HG02642 (cell line): ENCODE measurements around the gene ITGB6.

Experiments used
- ATAC-seq: cut with Tn5 transposase; IDR thresholded peaks from one replicate; pipeline ENCODE4 v1.9.1; 2021; ENCODE audit warnings: mild to moderate bottlenecking; ENCODE audit not compliant: unreplicated experiment, poor library complexity

Gene ITGB6, protein sequence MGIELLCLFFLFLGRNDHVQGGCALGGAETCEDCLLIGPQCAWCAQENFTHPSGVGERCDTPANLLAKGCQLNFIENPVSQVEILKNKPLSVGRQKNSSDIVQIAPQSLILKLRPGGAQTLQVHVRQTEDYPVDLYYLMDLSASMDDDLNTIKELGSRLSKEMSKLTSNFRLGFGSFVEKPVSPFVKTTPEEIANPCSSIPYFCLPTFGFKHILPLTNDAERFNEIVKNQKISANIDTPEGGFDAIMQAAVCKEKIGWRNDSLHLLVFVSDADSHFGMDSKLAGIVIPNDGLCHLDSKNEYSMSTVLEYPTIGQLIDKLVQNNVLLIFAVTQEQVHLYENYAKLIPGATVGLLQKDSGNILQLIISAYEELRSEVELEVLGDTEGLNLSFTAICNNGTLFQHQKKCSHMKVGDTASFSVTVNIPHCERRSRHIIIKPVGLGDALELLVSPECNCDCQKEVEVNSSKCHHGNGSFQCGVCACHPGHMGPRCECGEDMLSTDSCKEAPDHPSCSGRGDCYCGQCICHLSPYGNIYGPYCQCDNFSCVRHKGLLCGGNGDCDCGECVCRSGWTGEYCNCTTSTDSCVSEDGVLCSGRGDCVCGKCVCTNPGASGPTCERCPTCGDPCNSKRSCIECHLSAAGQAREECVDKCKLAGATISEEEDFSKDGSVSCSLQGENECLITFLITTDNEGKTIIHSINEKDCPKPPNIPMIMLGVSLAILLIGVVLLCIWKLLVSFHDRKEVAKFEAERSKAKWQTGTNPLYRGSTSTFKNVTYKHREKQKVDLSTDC

GRCh38 chr2:160199683-160200389 is at the start of gene ITGB6:
ITGB6 (minus strand) TSS chr2:160200272; CDS start chr2:160200063, 209 bp downstream.
- ATAC-seq = no peak

GRCh38 chr2:160247296-160248035 is 47.4 kb upstream of the ITGB6 start:
- ATAC-seq = no peak

DNA sequence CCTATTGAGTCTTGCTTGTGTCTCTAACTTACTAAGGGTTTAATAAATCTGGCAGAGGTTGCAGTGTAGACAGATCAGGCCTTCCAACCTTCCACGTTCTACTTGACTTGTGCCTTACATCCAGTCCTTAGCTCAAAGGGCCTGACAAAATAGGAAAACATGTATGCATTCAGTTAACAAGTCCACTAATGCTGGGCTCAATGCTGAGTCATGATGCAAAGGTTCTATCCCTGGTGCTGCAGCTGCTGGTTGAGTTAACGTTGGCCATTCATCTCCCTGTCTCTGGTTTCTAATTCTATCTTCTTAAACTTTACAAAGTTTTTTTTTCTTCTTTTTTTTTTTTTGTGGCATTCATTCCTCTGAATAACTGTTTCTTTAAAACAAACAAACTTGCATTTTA is 46.3 kb upstream of the ITGB6 start:
- ATAC-seq = no peak

DNA sequence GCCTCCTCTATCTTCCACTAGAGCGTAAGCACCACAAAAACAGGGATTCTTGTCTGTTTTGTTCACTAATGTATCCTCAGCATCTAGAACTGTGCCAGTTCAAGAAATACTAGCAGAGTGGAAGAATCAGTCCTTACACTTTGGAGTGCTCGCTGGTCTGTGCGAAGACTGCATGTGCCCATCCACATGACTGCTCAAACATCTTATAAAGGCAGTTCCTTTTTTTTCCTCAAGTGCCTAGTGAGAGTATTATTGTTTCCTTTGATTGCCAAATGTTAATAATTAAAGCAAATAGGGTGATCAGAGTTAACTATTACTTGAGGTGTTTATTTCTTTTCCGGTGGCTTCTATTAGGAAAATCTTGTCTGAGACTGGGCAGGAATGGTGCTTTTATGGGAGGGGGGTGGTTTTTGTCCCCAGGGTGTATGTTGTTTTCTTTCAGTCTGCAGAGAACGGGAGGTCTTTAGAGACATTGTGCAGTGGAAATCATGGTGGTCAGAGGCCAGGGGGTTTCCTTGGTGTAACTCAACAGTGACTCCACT is 45.6 kb upstream of the ITGB6 start:
- ATAC-seq = no peak

DNA sequence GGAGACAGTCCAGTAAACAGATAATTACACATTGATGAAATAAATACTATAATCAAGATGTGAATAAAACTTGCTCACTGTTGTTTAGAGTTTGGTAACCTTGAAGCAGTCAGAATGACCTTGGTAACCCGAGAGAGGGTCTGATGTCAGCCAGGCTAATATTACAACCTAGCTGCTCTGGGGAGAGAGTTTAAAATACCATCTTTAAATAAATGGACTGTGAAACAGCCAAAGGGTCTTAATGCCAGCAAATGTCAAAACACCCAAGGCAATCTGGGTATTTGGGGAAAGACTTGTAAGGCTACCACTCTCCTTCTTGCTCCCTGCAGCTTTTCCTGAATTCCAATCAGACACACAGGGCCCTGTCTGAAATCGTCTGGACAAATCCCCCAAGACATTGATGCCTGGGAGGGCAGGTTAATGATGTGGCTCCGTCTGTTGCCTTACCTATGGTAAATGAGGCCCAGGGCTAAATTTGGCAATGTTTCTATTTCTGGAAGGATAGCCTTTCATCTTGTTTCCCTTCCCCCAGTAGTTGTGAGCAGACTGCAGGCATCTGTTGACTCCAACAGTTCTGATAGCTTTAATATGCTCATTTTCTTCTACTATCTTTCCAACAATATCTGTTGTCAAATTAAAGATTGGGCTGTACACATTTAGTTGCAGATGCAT is 43.0 kb upstream of the ITGB6 start:
- ATAC-seq = no peak

DNA sequence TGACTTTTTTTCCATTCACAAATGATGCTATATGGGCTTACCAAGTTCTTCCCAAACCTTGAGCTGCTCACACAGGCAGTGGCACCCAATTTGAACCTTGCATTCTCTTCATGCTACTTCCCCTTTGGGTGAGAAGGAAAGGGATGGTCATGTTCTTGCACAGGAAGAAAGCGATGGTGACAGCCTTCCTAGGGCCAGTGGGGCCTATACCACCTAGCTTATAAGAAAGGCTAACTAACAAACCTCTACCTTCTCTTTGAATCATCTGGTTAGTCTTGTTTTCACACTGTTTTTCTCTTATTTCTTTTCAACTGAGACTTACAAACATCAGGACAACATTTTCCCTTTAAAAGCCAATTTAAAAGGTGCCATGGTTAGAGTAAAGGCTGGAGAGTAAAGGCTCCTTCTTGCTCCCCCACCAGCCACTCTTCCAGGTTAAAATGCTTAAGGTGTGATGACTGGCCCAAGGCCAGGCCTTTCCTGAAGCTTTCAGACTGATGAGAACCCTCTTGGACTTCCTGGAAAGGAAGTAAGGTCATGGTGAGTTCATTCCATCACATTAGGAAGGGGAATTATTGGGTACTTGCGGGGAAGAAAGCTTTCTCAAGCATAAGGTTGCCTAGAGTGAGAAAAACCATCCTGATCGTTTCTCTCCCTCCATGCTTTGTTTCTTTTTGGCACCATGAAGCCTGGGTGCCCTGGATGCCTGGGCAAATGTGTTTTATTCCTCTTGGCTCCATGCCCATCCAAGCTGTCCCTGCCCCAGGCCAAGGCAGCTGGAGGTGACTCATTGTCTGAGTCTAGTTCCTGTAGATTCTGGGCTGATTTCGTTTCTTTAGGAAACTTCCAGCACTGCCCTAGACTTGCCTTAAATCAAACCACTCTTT is 41.4 kb upstream of the ITGB6 start:
- ATAC-seq = no peak

DNA sequence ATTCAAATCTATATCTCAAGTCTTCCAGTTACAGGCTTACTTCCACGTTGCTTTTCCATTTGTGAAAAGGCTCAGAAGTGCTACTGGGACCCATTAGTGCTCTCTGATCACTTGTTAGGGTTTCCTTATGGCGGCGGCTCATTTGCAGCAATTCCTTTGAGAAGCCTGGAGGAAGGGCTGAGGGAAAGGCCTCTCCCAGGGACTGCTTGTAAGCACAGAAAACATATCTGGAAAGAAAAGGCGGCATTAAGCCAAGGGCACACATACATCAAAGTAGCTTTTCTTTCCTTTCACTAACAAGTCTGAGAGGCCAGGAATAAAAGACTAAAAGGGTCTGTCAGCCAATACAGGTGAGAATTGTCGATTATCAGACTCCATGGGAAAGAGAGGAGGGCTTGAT is 39.4 kb upstream of the ITGB6 start:
- no peak for ATAC-seq

DNA sequence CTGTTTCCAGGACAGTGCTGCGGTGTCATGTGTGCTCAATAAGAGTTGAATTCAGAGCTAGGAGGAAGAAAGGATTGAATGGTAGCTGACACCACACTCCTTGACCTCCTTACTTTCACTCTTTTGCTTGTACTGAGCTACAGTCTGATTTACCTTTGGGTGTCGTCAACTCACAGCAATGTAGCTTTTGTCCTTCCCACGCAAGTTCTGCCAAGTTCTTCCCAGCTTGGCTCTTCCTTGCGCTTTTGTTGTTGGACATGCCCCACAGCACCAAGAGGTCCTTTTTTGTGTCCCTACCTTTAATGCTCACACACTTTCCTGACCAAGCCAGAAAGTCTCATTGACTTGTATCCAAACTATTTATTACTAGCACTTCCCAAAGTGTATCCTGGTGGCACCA is 38.3 kb upstream of the ITGB6 start:
- no peak for ATAC-seq

- no peak for ATAC-seq
Measured at GRCh38 chr2:160232905-160233475, 32.9 kb upstream of the ITGB6 start.

DNA sequence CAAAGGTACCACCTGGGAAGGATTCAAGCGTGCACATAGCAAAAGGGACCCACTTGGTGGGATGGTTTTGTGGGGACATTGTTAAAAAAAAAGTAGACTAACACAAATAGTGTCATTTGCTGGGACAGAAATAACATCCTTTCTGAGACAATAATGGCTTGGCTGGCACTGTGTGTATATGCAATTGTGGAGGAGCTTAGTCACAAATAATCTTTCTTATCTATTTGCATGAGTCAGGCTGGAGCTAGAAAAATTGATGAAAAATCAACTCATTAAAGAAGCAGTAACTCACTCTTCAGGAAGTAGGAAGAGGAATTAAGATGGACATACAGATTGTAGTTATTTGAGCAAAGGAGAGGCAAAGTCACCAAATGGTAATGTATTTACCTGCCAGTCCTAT is 29.5 kb upstream of the ITGB6 start:
- ATAC-seq = no peak

- ATAC-seq = no peak
Measured at GRCh38 chr2:160228141-160228917, 28.3 kb upstream of the ITGB6 start.

GRCh38 chr2:160227293-160227915 is 27.3 kb upstream of the ITGB6 start:
- ATAC-seq = no peak

GRCh38 chr2:160226367-160226766 is 26.3 kb upstream of the ITGB6 start:
- ATAC-seq = no peak

DNA sequence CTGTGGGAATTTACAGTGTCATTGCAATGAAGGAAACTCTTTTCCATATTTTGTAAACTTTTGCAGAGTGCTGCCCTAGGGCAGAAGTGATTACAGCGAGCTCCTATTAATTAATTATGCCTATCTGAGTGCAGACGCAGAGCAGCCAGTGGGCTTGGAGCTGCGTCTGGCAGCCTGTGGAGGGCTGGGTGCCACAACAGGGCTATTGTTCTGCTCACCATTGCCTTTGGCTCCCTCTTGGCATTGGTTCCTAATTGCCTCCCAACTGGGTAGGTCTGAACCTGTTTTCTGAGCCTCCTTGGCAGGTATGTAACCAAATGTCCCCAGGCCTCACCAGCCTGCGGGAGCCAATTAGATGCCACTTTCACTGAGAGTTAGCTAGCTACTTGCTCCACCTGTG is 25.6 kb upstream of the ITGB6 start:
- ATAC-seq = no peak

DNA sequence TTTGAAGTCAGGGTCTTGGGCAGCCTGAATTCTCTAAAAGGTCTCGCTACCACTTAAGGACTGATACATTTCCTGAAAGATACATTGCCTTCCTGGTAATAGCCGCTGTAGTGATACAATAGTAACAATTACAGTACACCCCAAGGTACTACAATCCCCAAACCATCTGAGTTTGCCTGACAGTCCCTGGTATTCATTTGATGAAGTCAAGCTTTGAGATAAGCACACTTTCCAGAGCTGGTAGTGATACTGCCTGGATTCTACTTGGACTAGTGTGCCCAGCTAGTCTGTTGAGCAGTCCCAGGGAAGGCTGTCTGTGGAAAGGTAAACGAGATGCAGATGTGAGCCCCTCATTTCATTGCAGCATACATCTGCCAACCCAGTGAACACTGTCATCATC is 24.4 kb upstream of the ITGB6 start:
- no peak for ATAC-seq

DNA sequence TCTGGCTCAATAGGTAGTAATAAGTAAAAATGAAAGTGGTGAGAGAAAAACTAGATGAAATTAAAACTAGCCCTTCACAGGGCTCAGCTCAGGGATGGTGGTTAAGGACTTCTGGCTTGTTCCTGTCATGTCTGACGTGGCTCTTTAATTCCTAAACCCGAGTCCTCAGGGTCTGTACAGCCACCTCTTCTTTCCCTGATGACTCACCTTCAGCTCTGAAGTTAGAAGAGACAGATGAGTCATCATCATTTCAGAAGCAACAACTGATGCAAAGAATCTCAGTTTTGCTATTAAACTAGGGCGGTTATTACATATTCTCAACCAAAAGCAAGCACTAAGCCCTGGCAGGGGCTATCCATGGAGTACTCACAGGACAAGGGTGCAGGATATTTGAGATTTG is 24.0 kb upstream of the ITGB6 start:
- ATAC-seq = peak; percentile 95

- ATAC-seq = no peak
Measured at GRCh38 chr2:160223560-160223959, 23.5 kb upstream of the ITGB6 start.
